HG03378 (cell line): ENCODE data around the gene HHIP.

ENCODE experiments used
- ATAC-seq: cut with Tn5 transposase; IDR thresholded peaks from one replicate; pipeline ENCODE4 v1.9.1; 2021; ENCODE audit warnings: mild to moderate bottlenecking, moderate library complexity; ENCODE audit not compliant: unreplicated experiment

Gene HHIP

GRCh38 chr4:144655491-144655890 is 9.5 kb downstream of the HHIP start:
- no peak for ATAC-seq

GRCh38 chr4:144656850-144657249 is 10.9 kb downstream of the HHIP start:
- ATAC-seq = no peak

- no peak for ATAC-seq
Observed at GRCh38 chr4:144658015-144658567, 12.1 kb downstream of the HHIP start.

GRCh38 chr4:144658903-144659302 is 12.9 kb downstream of the HHIP start:
- no peak for ATAC-seq

- no peak for ATAC-seq
Observed at GRCh38 chr4:144659447-144659846, 13.5 kb downstream of the HHIP start.

GRCh38 chr4:144663834-144664475 is 18.0 kb downstream of the HHIP start:
- no peak for ATAC-seq

GRCh38 chr4:144666539-144667175 is 20.7 kb downstream of the HHIP start:
- ATAC-seq = no peak

GRCh38 chr4:144667500-144667899 is 21.5 kb downstream of the HHIP start:
- ATAC-seq = no peak

GRCh38 chr4:144670776-144671175 is 24.8 kb downstream of the HHIP start:
- ATAC-seq = no peak

GRCh38 chr4:144674711-144675110 is 28.8 kb downstream of the HHIP start:
- ATAC-seq = no peak

- ATAC-seq = no peak
Observed at GRCh38 chr4:144681806-144682205, 35.9 kb downstream of the HHIP start.

GRCh38 chr4:144683516-144683915 is 37.6 kb downstream of the HHIP start:
- no peak for ATAC-seq

GRCh38 chr4:144685911-144686310 is 40.0 kb downstream of the HHIP start:
- ATAC-seq = no peak

GRCh38 chr4:144686921-144687320 is 41.0 kb downstream of the HHIP start:
- no peak for ATAC-seq

- no peak for ATAC-seq
Observed at GRCh38 chr4:144687466-144687865, 41.5 kb downstream of the HHIP start.

GRCh38 chr4:144688035-144688569 is 42.1 kb downstream of the HHIP start:
- ATAC-seq = no peak

GRCh38 chr4:144689125-144689524 is 43.2 kb downstream of the HHIP start:
- ATAC-seq = no peak

GRCh38 chr4:144695721-144696120 is 49.8 kb downstream of the HHIP start:
- no peak for ATAC-seq

GRCh38 chr4:144696376-144696775 is 50.4 kb downstream of the HHIP start:
- no peak for ATAC-seq

GRCh38 chr4:144699565-144699964 is 53.6 kb downstream of the HHIP start:
- no peak for ATAC-seq

GRCh38 chr4:144701683-144702233 is 55.8 kb downstream of the HHIP start:
- no peak for ATAC-seq

GRCh38 chr4:144703494-144703893 is 57.5 kb downstream of the HHIP start:
- ATAC-seq = no peak
